ENCODE results near the gene SOCS3. TPM values are rescaled to one million over a fixed set of nuclear protein-coding genes. Genes with fewer than 3 reads are reported as not detected.

The SOCS3 gene
- total and polyA plus RNA-seq, 7 donors, result 10.3 to 499 (median 45.7) TPM

GRCh38 chr17:78359321-78359996 lies 418 bp downstream of the SOCS3 start:
- intact Hi-C loops (cut with DNase I), result no loop called here
- H3K36me3 ChIP-seq, result peaks cover 0 to 26% (median 0%) of the 10 kb centered on the region in 4 donors
- H3K4me1 ChIP-seq, result peaks cover 0 to 51% (median 47%) of the 10 kb centered on the region in 4 donors
- 0 to 1% methylated on average over 70 of the region's 70 CpGs for WGBS, 2 donors
- H3K4me3 ChIP-seq, result peak overlapping the region; percentile 64 to 92 (median 80)
- H3K27ac ChIP-seq, result peak overlapping the region; percentile 92 to 99 (median 94)
- no peaks in the 10 kb centered on the region for H3K27me3 ChIP-seq
- TF ChIP-seq POLR2AphosphoS5 (IDR thresholded peaks at IDR 0.05) (peak in 1 of 4 donors; percentile 35), POLR2A (IDR thresholded peaks at IDR 0.05) (no peak)
- peak; percentile 82 for DNase-seq
- H3K9me3 ChIP-seq, result no peaks in the 10 kb centered on the region

- H3K27me3 ChIP-seq, result no peaks in the 10 kb centered on the region
- no peaks in the 10 kb centered on the region for H3K9me3 ChIP-seq
- intact Hi-C loops (cut with DNase I), result no loop called here
- peak overlapping the region; percentile 92 to 99 (median 94) for H3K27ac ChIP-seq
- no peak for DNase-seq
- H3K36me3 ChIP-seq, result peaks cover 0 to 26% (median 0%) of the 10 kb centered on the region in 4 donors
- peaks cover 0 to 56% (median 51%) of the 10 kb centered on the region in 4 donors for H3K4me1 ChIP-seq
- TF ChIP-seq POLR2AphosphoS5 (IDR thresholded peaks at IDR 0.05) (peak in 3 of 4 donors; percentile 3 to 38 (median 9)), EP300 (IDR thresholded peaks at IDR 0.05) (no peak)
- peak overlapping the region; percentile 64 to 92 (median 80) for H3K4me3 ChIP-seq
- WGBS, 2 donors, result 20 to 24% methylated on average over 72 of the region's 72 CpGs
Measured at GRCh38 chr17:78358538-78359320, 1.1 kb downstream of the SOCS3 start.

GRCh38 chr17:78357672-78358537 lies 2.0 kb downstream of the SOCS3 start:
- peak overlapping the region; percentile 92 to 99 (median 94) for H3K27ac ChIP-seq
- H3K9me3 ChIP-seq, result no peaks in the 10 kb centered on the region
- TF ChIP-seq POLR2AphosphoS5 (IDR thresholded peaks at IDR 0.05) (peak in 1 of 4 donors; percentile 42), EP300 (IDR thresholded peaks at IDR 0.05) (no peak), POLR2A (IDR thresholded peaks at IDR 0.05) (no peak), CTCF (IDR thresholded peaks at IDR 0.05) (no peak)
- 77 to 82% methylated on average over 25 of the region's 25 CpGs for WGBS, 2 donors
- intact Hi-C loops (cut with DNase I), result no loop called here
- peaks cover 0 to 62% (median 58%) of the 10 kb centered on the region in 4 donors for H3K4me1 ChIP-seq
- no peaks in the 10 kb centered on the region for H3K27me3 ChIP-seq
- peak overlapping the region; percentile 64 to 92 (median 80) for H3K4me3 ChIP-seq
- H3K36me3 ChIP-seq, result peaks cover 0 to 26% (median 0%) of the 10 kb centered on the region in 4 donors
- no peak for DNase-seq

GRCh38 chr17:78357177-78357586 lies 2.7 kb downstream of the SOCS3 start:
- peaks cover 0 to 26% (median 0%) of the 10 kb centered on the region in 4 donors for H3K36me3 ChIP-seq
- intact Hi-C loops (cut with DNase I), result no loop called here
- DNase-seq, result no peak
- no peak for TF ChIP-seq CTCF (IDR thresholded peaks at IDR 0.05)
- peak in 2 of 4 donors; percentile 13 to 16 for TF ChIP-seq POLR2AphosphoS5 (IDR thresholded peaks at IDR 0.05)
- no peak for TF ChIP-seq POLR2A (IDR thresholded peaks at IDR 0.05)
- no peaks in the 10 kb centered on the region for H3K9me3 ChIP-seq
- WGBS, 2 donors, result 75 to 81% methylated on average over 7 of the region's 7 CpGs
- H3K4me3 ChIP-seq, result peak overlapping the region; percentile 9 to 92 (median 70)
- H3K27me3 ChIP-seq, result no peaks in the 10 kb centered on the region
- peaks cover 0 to 68% (median 63%) of the 10 kb centered on the region in 4 donors for H3K4me1 ChIP-seq
- H3K27ac ChIP-seq, result peak overlapping the region; percentile 92 to 99 (median 94)

DNA sequence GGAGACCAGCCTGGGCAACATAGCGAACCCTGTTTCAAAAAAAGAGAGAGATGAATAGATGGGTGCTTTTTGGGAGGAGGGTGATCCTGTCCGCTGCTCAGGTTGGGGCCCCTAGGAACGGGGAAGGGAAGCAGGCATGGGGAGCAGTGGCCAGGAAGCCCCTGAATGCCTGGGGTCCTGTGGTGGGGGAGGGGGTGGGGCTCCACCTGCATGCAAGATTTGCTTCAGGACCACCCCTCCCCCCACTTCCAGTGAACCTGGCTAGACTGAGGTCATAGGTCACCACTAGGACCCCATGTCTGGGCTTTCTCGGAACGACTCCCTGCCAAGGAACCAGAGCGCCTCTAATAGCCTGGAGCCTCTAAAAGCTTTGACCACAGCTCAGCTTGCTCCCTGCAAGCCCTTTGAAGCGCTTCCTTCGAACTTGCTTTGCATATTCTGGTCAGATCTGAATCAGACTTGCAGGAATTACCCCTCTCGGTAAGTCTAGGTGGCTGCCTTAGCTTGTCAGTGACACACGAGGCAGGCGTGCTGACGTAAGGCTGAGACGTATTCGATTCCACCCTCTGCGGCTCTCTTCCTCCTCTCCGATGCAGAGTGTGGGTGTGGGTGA lies 3.7 kb downstream of the SOCS3 start:
- peaks cover 0 to 78% (median 73%) of the 10 kb centered on the region in 4 donors for H3K4me1 ChIP-seq
- H3K4me3 ChIP-seq, result peak overlapping the region in 1 of 4 donors; percentile 76
- intact Hi-C loops (cut with DNase I), result no loop called here
- H3K36me3 ChIP-seq, result peaks cover 0 to 26% (median 0%) of the 10 kb centered on the region in 4 donors
- peak overlapping the region; percentile 42 to 99 (median 94) for H3K27ac ChIP-seq
- DNase-seq, result peak; percentile 85
- TF ChIP-seq EP300 (IDR thresholded peaks at IDR 0.05) (no peak), POLR2AphosphoS5 (IDR thresholded peaks at IDR 0.05) (peak in 3 of 4 donors; percentile 18 to 79 (median 45))
- H3K27me3 ChIP-seq, result no peaks in the 10 kb centered on the region
- H3K9me3 ChIP-seq, result no peaks in the 10 kb centered on the region
- 52 to 80% methylated on average over 16 of the region's 16 CpGs for WGBS, 2 donors

Data from sigmoid colon (tissue), 7 donors.